UCSD-AML1 (cell line): ENCODE data around the gene COL19A1.
A peak's percentile ranks its signal among the peaks of the same experiment; 100 is the strongest.

Experiments used
- DNase-seq: peaks from one replicate; lab custom pipeline; 2025; ENCODE audit not compliant: unreplicated experiment; lab: John Stamatoyannopoulos, UW

COL19A1 gene

GRCh38 chr6:70216767-70217166 lies 350.4 kb downstream of the COL19A1 start:
- no peak for DNase-seq

DNA sequence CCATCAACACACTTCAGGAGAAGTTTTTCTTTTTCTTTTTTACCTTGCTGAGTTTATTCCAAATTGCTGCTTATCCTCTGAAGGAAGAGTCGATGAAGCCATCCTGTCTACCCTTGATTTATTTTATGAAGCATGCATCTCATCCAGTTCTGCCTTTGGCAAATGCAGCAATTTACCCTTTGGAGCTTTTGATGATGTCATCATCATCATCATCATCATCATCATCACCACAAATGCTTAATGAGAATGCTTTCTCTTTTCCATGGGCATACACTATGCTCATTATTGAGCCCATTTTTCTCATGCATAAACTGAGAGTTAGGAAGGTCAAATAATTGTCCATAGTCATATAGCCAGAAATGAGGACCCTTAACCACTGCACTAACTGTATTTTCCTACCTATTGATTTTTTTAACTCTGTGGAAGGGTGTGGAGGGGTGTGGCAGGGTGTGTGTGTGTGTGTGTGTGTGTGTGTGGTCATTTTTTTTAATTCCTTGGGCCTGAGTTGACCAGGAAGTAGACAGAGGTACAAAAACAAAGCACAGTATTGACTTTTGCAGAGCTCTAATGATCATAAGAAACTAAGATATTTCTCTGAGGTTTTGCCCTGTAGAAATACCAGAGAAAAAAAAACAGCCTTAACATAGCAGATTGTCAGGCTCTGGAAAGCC lies 353.7 kb downstream of the COL19A1 start:
- no peak for DNase-seq

GRCh38 chr6:70221025-70221714 lies 354.8 kb downstream of the COL19A1 start:
- no peak for DNase-seq

- peak; percentile 3 for DNase-seq
These were observed 355.5 kb downstream of the COL19A1 start for GRCh38 chr6:70221715-70222438.

DNA sequence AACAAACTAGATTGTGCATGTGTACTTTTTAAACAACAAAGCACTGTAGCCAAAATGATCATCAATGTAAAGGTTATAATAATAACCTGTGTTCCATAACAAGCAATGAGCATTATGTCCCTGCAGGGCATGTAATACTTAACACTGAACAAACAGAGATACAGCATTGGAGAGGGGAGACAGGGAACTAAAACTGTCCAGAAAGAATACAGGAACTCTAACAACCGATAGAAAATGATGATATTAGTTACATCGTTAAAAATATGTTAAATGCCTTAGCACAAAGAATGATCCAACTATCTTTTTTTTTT lies 356.0 kb downstream of the COL19A1 start:
- DNase-seq = no peak

- DNase-seq = no peak
These were observed 358.7 kb downstream of the COL19A1 start for GRCh38 chr6:70225055-70225454.

DNA sequence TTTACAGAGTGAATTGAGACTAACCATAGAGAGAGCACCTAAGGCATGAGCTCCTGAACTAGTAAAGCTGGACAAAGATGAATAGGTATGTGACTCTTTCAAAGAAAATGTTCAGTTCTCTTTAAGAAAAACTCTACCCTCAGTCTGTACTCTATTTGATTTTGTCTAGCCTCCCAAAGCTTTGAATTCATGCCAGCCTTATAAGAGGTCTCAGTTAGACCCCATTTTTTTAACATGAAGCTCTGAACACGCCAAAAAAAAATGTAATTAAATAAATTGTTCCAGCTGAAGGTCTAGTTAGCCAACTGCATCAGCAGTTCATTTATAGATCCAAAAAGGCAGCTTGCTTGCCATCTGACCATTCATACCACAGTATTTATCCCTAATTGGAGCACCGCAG lies 365.0 kb downstream of the COL19A1 start:
- DNase-seq = no peak

DNA sequence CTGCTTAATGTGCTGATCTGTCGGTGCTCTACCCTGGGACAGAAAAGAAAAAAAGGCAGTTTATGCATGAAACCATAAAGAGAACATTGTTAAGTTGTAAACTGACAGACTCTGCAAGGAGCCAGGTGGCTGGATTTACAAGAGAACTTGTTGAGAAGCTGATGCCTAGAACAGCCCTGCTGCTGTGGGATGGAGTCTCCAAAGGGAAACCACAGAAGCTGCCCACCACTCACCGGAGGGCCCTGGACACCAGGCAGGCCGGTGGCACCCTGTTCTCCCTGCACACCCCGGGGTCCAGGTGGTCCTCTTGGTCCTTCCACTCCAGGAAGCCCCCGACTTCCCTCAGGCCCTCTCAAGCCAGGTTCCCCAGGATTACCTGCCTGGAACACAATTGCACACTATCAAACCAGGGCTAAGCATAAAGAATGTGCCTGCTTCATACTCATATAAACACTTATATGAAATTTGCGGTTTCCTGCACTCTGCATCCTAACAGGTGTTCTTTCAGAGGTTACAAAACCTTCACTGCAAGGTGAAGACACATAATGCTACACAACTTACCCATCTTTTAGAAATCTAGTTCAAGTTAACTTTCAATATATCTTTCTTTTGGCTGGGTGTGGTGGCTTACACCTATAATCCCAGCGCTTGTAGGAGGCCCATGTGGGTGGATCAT lies 368.3 kb downstream of the COL19A1 start:
- no peak for DNase-seq

DNA sequence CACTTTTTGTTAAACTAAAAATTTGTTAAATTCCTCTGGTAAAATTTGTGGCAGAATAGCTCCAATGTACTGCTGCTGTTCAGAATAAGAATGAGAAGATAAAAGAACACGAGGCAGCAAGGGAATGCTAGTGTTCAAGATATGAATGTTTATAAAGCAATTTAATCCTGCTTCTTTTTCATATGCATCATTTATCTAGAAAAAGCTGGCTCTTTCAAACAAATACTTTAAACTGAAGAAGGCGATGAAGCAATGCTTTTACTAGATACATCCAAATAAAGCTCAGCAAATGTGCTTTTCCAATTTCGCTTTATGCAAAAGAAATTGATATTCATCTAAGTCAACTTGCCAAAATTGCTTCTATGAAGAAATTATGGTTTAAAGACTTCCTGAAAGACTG lies 370.0 kb downstream of the COL19A1 start:
- DNase-seq = no peak

- no peak for DNase-seq
These were observed 374.7 kb downstream of the COL19A1 start for GRCh38 chr6:70241031-70241430.

DNA sequence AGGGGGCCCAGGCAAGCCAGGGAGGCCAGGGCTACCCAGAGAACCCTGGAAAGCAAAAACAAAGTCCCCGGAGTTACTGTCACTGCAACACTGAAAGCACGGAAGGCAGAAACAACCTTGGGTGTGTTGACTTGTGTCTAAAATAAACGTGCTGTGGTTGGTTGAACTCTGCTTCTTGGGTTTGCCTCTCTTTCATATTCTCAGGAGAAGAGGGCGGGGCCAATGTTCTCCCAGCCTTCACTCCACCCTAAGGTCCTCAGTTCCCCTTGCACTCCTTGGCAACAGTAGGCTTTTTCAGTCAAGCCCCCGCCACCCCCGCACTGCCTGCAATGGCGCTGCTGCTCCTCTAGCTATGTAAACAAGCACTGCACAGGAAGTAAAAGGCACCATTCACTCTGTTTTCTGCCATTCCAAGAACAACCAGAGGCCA lies 375.6 kb downstream of the COL19A1 start:
- no peak for DNase-seq

GRCh38 chr6:70246118-70246517 lies 379.8 kb downstream of the COL19A1 start:
- no peak for DNase-seq

- DNase-seq = no peak
These were observed 386.2 kb downstream of the COL19A1 start for GRCh38 chr6:70252604-70253003.

DNA sequence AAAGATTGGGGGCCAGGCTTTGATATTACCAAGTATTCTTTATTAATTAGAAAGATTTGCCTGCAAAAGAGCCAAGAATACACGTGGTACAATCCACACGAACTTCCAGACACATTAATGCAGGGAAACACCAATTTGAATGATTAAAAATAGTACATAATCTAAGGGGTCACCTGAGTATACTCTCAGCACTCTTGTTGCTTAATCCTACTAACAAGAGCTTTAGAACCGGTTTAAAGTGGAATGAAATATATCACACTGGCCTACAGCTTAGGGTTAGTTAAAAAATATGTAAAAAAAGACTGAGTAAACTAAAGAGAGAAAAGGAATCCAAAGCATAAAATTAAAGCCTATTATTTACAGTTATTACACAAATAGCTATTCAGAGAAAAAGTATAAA lies 387.6 kb downstream of the COL19A1 start:
- no peak for DNase-seq

DNA sequence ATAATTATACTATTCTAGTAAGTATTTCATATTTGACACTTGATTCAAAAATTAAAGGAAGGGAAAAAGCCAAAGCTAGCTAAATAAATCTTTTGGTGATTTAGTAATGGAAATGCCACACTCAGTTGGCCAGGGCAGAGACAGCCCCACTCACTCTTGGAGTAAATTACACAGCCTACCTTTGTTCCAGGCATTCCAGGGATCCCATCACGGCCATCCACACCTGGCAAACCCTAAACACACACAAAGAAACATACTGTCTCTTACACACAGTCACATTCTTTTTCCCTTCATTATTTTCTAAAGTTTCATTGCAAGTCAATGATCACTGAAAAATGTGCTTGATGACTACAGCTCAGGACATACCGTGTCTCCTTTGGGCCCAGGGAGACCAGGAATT lies 388.4 kb downstream of the COL19A1 start:
- DNase-seq = no peak

GRCh38 chr6:70257768-70258273 lies 391.5 kb downstream of the COL19A1 start:
- no peak for DNase-seq

GRCh38 chr6:70258483-70258882 lies 392.1 kb downstream of the COL19A1 start:
- no peak for DNase-seq
